K562 (cell line): Measurements from ENCODE around the gene P4HB. TPM values are rescaled to one million over a fixed set of nuclear protein-coding genes. Genes with fewer than 3 reads are reported as not detected.

Experiments
- ATF4 ChIP-seq: fragments of 450-650 bp; formaldehyde crosslinking; IDR thresholded peaks from 2 replicates; pipeline ENCODE4 v1.4.0; 2022; ENCODE audit warnings: mild to moderate bottlenecking, moderate library complexity
- ELK1 ChIP-seq: sonication (generic); formaldehyde crosslinking; IDR thresholded peaks from 2 replicates; pipeline ENCODE4 v1.8.1; 2022; ENCODE audit warnings: missing genetic modification reagents
- ERF ChIP-seq: fragments of 450-650 bp; formaldehyde crosslinking; IDR thresholded peaks from 2 replicates; pipeline ENCODE4 v1.4.0; 2020; ENCODE audit warnings: mild to moderate bottlenecking, mixed read lengths
- FOXM1 ChIP-seq, 2 experiments: fragments of 450-650 bp in 1 of 2; sonication (generic) in 1 of 2; formaldehyde crosslinking in 1 of 2; IDR thresholded peaks; 2 replicates each; pipeline versions ENCODE4 v1.6.1 to v1.9.0; 2017 to 2022; ENCODE audit warnings: low read depth in 2 of 2, mild to moderate bottlenecking in 2 of 2, missing genetic modification reagents in 1 of 2, moderate library complexity in 1 of 2
- KDM5B ChIP-seq: fragments of 200-600 bp; sonication (generic); IDR thresholded peaks from 2 replicates; pipeline ENCODE4 v1.6.1; 2012; ENCODE audit warnings: low read depth, mild to moderate bottlenecking, moderate library complexity, low read length, control low read depth, inconsistent platforms; ENCODE audit not compliant: insufficient replicate concordance
- NFRKB ChIP-seq: fragments of 450-650 bp; IDR thresholded peaks from 2 replicates; pipeline ENCODE4 v1.6.1; 2016; ENCODE audit warnings: low read depth
- NONO ChIP-seq, 2 experiments: fragments of 200-400 bp in 1 of 2; fragments of 450-650 bp in 1 of 2; formaldehyde crosslinking in 1 of 2; IDR thresholded peaks; 2 replicates each; pipeline ENCODE4 v1.6.1; 2017; ENCODE audit warnings: low read depth in 2 of 2, mild to moderate bottlenecking in 2 of 2, moderate library complexity in 2 of 2, low read length in 1 of 2
- POLR2G ChIP-seq: fragments of 200-400 bp; formaldehyde crosslinking; IDR thresholded peaks from 2 replicates; pipeline ENCODE4 v1.6.1; 2017; ENCODE audit warnings: low read depth, mild to moderate bottlenecking, antibody characterized with exemption, low read length, moderate library complexity
- RBBP5 ChIP-seq: fragments of 200-600 bp; sonication (generic); IDR thresholded peaks from 2 replicates; pipeline ENCODE4 v1.6.1; 2012; ENCODE audit warnings: borderline replicate concordance, mild to moderate bottlenecking, low read length, control low read depth, inconsistent platforms; ENCODE audit not compliant: insufficient read depth, poor library complexity, severe bottlenecking
- RHOXF2B ChIP-seq: fragments of 250-450 bp; sonication (Bioruptor Pico); conservative IDR thresholded peaks from 2 replicates; pipeline ENCODE4 v1.5.1; 2021
- SAP30 ChIP-seq: fragments of 200-600 bp; sonication (generic); IDR thresholded peaks from 2 replicates; pipeline ENCODE4 v1.6.1; 2012; ENCODE audit warnings: borderline replicate concordance, low read depth, mild to moderate bottlenecking, moderate library complexity, low read length, control low read depth, inconsistent platforms; ENCODE audit not compliant: insufficient read depth, poor library complexity, severe bottlenecking
- SMARCE1 ChIP-seq: fragments of 450-650 bp; IDR thresholded peaks from 2 replicates; pipeline ENCODE4 v1.7.1; 2016; ENCODE audit warnings: mild to moderate bottlenecking
- TCF3 ChIP-seq: sonication (generic); formaldehyde crosslinking; IDR thresholded peaks from 2 replicates; pipeline ENCODE4 v1.4.0; 2020; ENCODE audit warnings: mild to moderate bottlenecking, missing genetic modification reagents
- TFAP4 ChIP-seq: sonication (generic); formaldehyde crosslinking; IDR thresholded peaks from 2 replicates; pipeline ENCODE4 v1.8.0; 2022; ENCODE audit warnings: missing genetic modification reagents, mild to moderate bottlenecking, moderate library complexity, borderline replicate concordance
- THAP12 ChIP-seq: fragments of 250-450 bp; sonication (Bioruptor Pico); IDR thresholded peaks from 2 replicates; pipeline ENCODE4 v1.9.0; 2021; ENCODE audit warnings: mild to moderate bottlenecking, inconsistent platforms
- USF1 ChIP-seq: sonication (generic); formaldehyde crosslinking; IDR thresholded peaks from 2 replicates; pipeline ENCODE4 v1.9.0; 2022; ENCODE audit warnings: mild to moderate bottlenecking, missing genetic modification reagents
- ZBTB9 ChIP-seq: fragments of 450-650 bp; formaldehyde crosslinking; IDR thresholded peaks from 2 replicates; pipeline ENCODE4 v1.4.0; 2020; ENCODE audit warnings: mild to moderate bottlenecking, moderate library complexity
- ZNF316 ChIP-seq: fragments of 450-650 bp; IDR thresholded peaks from 2 replicates; pipeline ENCODE4 v1.6.1; 2016
- polyA plus RNA-seq, 8 experiments: library from polyadenylated mRNA; depleted of rRNA in 4 of 8; stranded (reverse) in 5 of 8; unstranded in 3 of 8; fragments of >200 nt; fragmentation: Nextera tagmentation in 2 of 8; fragmentation: Illumina TruSeq in 1 of 8; extraction: Ambion mirVana in 2 of 8; extraction: Trizol in 1 of 8; gene quantifications; 2 replicates each; pipeline versions ENCODE4 v1.2.1 to v1.2.3, GENCODE V29; 2011 to 2014; ENCODE audit warnings: inconsistent platforms in 1 of 8, missing spikeins in 1 of 8
- total RNA-seq, 7 experiments: library from RNA; depleted of rRNA in 6 of 7; stranded (reverse); fragments of >200 nt in 6 of 7; fragmentation: Illumina TruSeq in 2 of 7; extraction: Trizol in 2 of 7; gene quantifications; 2 replicates each; pipeline versions ENCODE4 v1.2.1 to v1.2.3, GENCODE V29; 2011 to 2021; ENCODE audit warnings: low replicate concordance in 1 of 7

P4HB gene
- total and polyA plus RNA-seq, 9 of the 15 experiments (the other 6 are each of a cell fraction or from before 2014, with no cell fraction given): 4.4 to 645 (median 325) TPM

- TF ChIP-seq RBBP5 (peak; percentile 42), ELK1 (CRISPR knock-in tag) (no peak), NONO (IDR thresholded peaks at IDR 0.05; ENCODE audit: low read depth in 2 of 2, low read length in 1 of 2) (peak in 1 of 2 experiments; percentile 69; a peak in 1 of 4 replicates), THAP12 (peak; percentile 89), SAP30 (peak; percentile 39), FOXM1 (IDR thresholded peaks at IDR 0.05; ENCODE audit: low read depth) (no peak), FOXM1 (CRISPR knock-in tag; IDR thresholded peaks at IDR 0.05; ENCODE audit: low read depth) (no peak), USF1 (CRISPR knock-in tag) (peak; percentile 42), ZBTB9 (peak; percentile 30; the same call in 1 of the 2 replicates), POLR2G (peak; percentile 73), RHOXF2B (CRISPR knock-in tag) (no peak), TCF3 (no peak), ATF4 (CRISPR knock-in tag) (no peak), ERF (CRISPR knock-in tag) (0 out of 2 replicates have a peak, but pooled peaks have one; percentile 69), ZNF316 (no peak), NFRKB (peak; percentile 45; the same call in 1 of the 2 replicates), TFAP4 (0 out of 2 replicates have a peak, but pooled peaks have one; percentile 13), SMARCE1 (0 out of 2 replicates have a peak, but pooled peaks have one; percentile 4), KDM5B (peak; percentile 38)
Measured at GRCh38 chr17:81832608-81833159, 27.7 kb downstream of the P4HB start (continued).
